Measurements from ENCODE around the gene ADSS1.
"Not testable (repeated sequence)": the region's sequence is repeated elsewhere in the genome, so short reads cannot be mapped to it uniquely, and the experiment has no call there.

ADSS1 gene

DNA sequence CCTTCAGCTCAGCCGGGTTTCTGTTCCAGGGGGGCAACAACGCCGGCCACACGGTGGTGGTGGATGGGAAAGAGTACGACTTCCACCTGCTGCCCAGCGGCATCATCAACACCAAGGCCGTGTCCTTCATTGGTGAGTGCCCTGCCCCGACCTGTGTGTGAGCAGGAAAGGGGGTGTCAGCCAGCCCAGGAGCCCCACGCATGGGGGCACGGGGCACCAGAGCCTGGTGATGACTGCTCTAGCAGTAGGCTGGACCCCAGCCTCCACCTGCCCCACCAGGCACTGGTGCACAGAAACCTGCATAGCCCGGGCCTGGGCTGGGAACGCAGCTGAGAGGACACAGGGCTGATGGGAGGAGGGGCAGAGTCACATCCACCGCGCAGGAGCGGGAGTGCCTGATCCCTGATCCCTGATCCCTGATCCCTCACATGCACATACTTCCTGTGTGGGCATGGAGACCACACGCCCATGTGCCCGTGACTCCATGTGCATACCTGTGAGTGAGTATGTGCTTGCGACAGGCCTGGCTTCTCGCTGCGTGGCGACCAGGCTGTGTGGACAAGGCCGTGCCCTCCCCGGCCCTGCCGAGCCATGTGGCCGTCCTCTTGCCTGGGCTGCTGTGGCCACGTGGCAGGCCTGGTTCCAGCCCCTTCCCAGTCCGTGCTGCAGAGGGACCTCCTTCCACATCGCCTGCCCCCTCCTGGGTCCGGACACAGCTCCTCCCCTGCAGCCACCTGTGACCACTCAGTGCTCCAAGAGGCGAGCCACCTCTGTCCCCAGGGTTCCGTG is 11.2 kb downstream of the ADSS1 start:
- DNase-seq, result no peak

DNA sequence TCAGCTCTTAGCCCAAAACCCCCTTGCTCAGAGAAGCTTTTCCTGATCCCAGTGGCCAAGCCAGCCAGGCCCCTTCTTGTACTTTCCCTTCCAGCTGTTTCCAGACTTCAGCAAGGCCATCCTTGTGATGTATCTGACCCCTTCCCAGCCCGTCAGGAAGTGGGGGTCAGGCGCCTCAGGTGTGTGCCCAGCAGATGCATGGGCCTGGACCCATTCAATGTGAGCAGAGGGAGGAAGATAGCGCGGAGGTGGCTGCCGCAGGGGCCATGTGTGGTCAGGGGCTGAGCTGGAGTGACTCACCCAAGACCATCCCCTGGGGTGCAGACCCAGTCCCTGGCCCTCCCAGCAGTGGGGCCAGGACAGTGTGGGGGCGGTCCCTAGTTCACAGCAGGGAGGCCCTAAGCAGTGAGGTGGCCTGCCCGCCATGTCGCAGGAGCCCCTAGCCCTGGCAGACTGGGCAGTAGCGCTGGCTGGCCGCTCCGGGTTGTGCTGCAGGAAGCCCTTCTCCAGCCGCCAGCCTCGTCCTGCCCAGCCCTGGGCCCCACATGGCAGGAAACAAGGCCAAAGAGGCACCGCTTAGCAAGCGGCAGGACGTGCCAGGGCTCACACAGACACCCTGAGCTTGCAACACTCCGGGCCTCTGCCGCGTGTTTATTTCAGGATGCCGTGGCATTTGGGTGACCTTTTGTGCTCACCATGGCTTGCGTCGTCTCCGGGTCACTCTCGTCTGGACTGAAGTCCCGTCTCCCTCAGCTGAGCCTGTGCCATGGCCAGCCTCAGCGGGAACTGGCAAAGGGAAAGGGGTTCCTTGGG is 12.0 kb downstream of the ADSS1 start:
- no peak for DNase-seq

GRCh38 chr14:104738375-104739019 is 14.5 kb downstream of the ADSS1 start:
- no peak for DNase-seq

DNA sequence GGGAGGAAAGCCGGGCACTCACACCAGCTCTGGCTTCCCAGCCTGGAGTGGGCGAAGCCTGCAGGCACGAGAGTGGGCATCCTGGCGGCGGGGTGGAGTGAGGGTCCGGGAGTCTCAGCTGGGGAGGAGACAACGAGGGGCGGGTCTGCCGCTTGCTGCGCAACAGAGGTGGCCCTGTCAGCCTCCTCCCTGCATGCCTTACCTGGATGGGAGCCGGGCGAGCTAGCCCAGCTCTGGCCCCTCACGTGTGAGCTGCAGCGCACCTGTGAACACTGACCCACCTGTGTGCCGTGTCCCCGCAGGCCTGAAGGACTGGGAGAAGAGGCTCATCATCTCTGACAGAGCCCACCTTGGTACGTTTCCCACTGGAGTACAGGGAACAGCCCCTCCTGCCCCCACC is 15.0 kb downstream of the ADSS1 start:
- no peak for DNase-seq

DNA sequence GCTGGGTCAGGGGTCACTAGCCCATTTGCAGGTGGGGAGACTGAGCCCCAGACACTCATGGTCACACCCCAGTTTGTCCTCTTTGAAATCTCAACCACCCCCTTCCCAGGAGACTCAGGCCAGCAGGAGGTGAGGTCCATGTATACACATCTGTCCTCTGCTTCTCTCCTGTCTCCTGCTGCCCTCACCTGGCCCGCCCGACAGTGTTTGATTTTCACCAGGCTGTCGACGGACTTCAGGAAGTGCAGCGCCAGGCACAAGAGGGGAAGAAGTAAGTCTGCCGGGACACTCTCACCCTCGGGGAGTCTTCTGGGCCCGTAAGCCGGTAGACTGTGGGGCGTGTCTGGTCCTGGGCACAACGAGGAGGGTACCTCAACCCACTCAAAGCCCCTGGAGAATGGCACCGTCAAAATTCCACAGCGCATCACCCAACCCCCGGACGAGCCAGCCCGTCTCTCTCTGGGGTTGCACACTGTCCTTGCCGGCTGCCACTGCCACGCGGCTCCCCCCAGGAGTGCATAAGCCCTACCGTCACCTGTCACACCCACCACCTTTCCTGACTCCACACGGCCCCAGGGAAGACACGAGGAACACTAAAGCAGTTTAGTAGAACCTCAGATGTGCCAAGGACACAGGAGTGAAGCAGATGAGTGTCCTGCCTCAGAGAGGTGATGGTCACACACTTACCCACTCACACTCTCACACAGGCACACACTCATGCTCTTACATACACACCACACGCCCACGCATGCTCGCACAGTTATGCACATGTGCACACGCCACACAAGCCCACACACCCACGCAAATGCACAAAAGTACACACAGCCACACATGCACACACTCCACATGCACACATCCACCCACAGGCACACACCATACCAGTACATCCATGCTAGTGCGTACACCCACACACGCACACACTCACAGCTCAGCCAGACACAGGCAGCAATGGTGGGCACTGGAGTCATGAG is 15.8 kb downstream of the ADSS1 start:
- DNase-seq, result no peak

DNA sequence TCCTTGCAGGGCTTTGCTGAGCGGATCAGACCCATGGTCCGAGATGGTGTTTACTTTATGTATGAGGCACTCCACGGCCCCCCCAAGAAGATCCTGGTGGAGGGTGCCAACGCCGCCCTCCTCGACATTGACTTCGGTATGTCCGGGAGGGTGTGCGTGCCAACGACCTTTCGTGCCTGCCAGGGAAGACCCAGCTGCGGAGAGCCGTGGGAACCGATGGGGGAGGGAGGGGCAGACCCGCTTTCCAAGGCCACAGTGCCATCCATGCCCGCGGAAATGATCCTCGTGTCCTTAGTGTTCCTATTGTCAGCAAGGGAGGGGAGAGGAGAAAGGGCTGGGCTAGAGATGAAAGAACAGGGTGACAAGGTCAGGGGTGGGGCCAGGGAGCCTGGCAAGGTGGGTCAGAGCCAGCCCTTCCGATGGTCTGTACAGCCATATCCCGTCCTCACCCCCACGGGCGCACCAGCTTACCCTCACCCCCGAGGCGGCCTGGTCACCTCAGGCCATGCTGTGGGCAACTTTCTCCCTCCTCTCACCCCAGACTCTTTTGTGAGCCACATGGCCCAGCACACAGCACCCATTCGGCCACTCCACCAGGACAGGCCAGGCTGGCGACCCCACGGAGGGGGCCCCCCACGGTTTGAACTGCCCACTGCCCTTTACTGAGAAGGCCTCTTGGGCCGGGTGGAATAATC is 17.2 kb downstream of the ADSS1 start:
- DNase-seq, result no peak

DNA sequence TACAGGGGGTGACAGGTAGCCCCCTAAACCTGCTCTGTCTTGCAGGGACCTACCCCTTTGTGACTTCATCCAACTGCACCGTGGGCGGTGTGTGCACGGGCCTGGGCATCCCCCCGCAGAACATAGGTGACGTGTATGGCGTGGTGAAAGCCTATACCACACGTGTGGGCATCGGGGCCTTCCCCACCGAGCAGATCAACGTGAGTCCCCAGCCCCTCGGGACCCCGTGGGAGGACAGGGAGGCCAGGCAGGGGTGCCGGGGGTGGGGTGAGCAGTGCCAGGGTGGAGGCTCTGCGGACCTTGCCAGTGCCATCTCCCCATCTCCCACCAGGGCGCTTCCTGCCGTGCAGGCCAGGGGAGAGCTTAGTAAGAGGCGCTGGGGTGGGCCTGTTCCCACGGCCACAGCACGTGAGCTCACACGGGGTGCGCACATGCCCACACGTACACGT is 17.8 kb downstream of the ADSS1 start:
- no peak for DNase-seq

GRCh38 chr14:104742586-104743455 is 18.8 kb downstream of the ADSS1 start:
- DNase-seq, result no peak

GRCh38 chr14:104743461-104744380 is 19.7 kb downstream of the ADSS1 start:
- DNase-seq, result no peak

DNA sequence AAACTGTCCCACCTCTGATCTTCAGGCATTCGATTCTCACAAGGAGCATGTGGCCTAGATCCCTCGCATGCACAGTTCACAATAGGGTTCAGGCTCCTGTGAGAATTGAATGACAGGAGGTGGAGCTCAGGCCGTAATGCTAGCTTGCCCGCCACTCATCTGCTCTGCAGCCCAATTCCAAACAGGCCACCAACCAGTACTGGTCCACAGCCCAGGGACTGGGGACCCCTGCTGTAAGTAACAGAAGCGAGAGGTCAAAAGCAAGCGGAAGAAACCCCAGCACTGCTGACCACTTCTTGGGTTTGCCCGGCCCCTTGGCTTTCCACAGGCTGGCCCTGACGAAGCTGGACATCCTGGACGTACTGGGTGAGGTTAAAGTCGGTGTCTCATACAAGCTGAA is 20.5 kb downstream of the ADSS1 start:
- DNase-seq, result no peak

GRCh38 chr14:104745431-104745830 is 21.4 kb downstream of the ADSS1 start:
- DNase-seq, result no peak

DNA sequence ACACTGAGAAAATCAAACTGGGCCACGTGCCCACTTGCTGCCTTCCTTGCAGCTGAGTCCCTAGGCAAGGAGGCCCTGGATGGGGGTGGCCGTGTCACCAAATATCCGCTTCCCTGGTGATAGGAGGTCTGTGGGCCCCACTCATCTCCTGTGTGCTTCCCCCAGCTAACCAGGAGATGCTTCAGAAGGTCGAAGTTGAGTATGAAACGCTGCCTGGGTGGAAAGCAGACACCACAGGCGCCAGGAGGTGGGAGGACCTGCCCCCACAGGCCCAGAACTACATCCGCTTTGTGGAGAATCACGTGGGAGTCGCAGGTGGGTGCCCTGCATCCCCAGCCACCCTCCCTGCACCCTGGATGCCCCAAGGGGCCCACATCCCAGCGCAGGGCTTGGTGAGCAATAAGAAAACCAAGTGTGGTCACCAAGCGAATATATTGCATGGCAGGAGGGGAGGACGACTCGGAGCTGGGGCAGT is 22.1 kb downstream of the ADSS1 start:
- DNase-seq, result no peak

DNA sequence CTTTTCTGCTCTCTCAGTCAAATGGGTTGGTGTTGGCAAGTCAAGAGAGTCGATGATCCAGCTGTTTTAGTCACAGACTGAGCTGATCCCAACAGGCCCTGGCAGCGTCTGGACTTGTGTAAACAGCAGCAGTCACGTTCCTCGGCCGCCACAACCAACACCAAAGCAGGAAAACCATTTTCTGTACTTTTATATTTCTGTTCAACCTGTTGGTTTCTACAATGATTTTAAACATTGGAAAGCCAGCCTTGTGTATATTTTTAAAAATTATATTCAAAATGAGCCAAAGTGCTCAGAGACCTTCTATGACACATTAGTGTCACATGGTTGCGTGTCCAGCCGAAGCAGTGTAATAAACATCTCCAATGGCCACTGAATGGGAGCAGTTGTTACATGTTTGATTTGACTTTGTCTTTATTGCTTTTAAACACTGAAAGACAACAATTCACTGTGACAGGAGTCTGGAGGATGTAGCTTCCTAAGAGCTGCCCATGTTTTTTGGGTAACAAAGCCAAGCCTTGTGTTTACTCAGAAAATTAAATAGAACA is 23.0 kb downstream of the ADSS1 start:
- no peak for DNase-seq

- DNase-seq, result no peak
Measured at GRCh38 chr14:104747876-104748275, 23.8 kb downstream of the ADSS1 start.

GRCh38 chr14:104749111-104749649 is 25.2 kb downstream of the ADSS1 start:
- DNase-seq, result no peak

GRCh38 chr14:104750056-104750752 is 26.2 kb downstream of the ADSS1 start:
- no peak for DNase-seq

DNA sequence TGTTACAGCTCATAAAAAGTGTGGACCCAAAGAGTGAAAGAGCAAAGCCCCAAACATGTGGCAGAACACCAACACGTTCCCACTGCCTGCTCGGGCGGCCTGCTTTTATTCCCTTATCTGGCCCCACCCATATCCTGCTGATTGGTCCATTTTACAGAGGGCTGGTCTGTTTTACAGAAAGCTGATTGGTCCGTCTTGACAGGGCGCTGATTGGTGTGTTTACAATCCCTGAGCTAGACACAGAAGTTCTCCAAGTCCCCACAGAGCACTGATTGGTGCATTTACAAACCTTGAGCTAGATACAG is 26.7 kb downstream of the ADSS1 start:
- DNase-seq, result not testable (repeated sequence)

Measured in DMS79 treated with DMSO at 0.1 percent for 48 hours (cell line).